OCI-LY1 (cell line): ENCODE measurements around the gene FTSJ3.

Experiments used
- H2AFZ ChIP-seq: fragments of 200-600 bp; sonication (generic), shearing (Covaris generic); 2 replicates; pipeline ENCODE4 v1.6.0; 2014; ENCODE audit warnings: antibody characterized with exemption, mild to moderate bottlenecking, low read length
- H3F3A ChIP-seq: fragments of 200-600 bp; sonication (generic), shearing (Covaris generic); 2 replicates; pipeline ENCODE4 v1.6.0; 2014; ENCODE audit warnings: mild to moderate bottlenecking, antibody characterized with exemption, low read length, moderate library complexity; ENCODE audit not compliant: insufficient read depth
- H3K27ac ChIP-seq: fragments of 200-600 bp; sonication (generic); 2 replicates; pipeline ENCODE4 v1.5.1; 2014; ENCODE audit warnings: low read length, mixed run types, mild to moderate bottlenecking, low read depth; ENCODE audit not compliant: poor library complexity, severe bottlenecking
- H3K27me3 ChIP-seq: fragments of 200-600 bp; sonication (generic); 2 replicates; pipeline ENCODE4 v1.6.0; 2014; ENCODE audit warnings: antibody characterized with exemption, mild to moderate bottlenecking, low read length, moderate library complexity; ENCODE audit not compliant: insufficient read depth
- H3K36me3 ChIP-seq: fragments of 200-600 bp; sonication (generic); 2 replicates; pipeline ENCODE4 v1.6.1; 2014; ENCODE audit warnings: mild to moderate bottlenecking, antibody characterized with exemption, low read length, moderate library complexity, mixed read lengths; ENCODE audit not compliant: insufficient read depth
- H3K4me1 ChIP-seq: fragments of 200-600 bp; sonication (generic); 2 replicates; pipeline ENCODE4 v1.5.1; 2014; ENCODE audit warnings: mild to moderate bottlenecking, low read length, moderate library complexity; ENCODE audit not compliant: insufficient read depth, severe bottlenecking
- H3K4me2 ChIP-seq: fragments of 200-600 bp; sonication (generic), shearing (Covaris generic); 2 replicates; pipeline ENCODE4 v1.6.1; 2014; ENCODE audit warnings: low read length
- H3K4me3 ChIP-seq: fragments of 200-600 bp; sonication (generic); 2 replicates; pipeline ENCODE4 v1.5.1; 2014; ENCODE audit warnings: low read length, low read depth, mild to moderate bottlenecking, mixed read lengths; ENCODE audit not compliant: poor library complexity, severe bottlenecking
- H3K79me2 ChIP-seq: fragments of 200-600 bp; shearing (Covaris generic); 2 replicates; pipeline ENCODE4 v1.6.1; 2016; ENCODE audit warnings: mixed run types, low read length, mixed read lengths; ENCODE audit not compliant: insufficient read depth
- H3K9ac ChIP-seq: fragments of 200-600 bp; sonication (generic), shearing (Covaris generic); 2 replicates; pipeline ENCODE4 v1.6.1; 2014; ENCODE audit warnings: mild to moderate bottlenecking, low read length, mixed read lengths
- H3K9me2 ChIP-seq: fragments of 200-600 bp; sonication (generic), shearing (Covaris generic); 2 replicates; pipeline ENCODE4 v1.6.1; 2014; ENCODE audit warnings: low read depth, mild to moderate bottlenecking, low read length, mixed read lengths
- H3K9me3 ChIP-seq: fragments of 200-600 bp; shearing (Covaris generic); 2 replicates; pipeline ENCODE4 v1.6.1; 2014; ENCODE audit warnings: low read length, mixed read lengths
- H4K20me1 ChIP-seq: fragments of 200-600 bp; sonication (generic), shearing (Covaris generic); 2 replicates; pipeline ENCODE4 v1.6.0; 2016; ENCODE audit warnings: mild to moderate bottlenecking, low read length; ENCODE audit not compliant: insufficient read depth
- CTCF ChIP-seq: fragments of 200-600 bp; sonication (generic), shearing (Covaris generic); IDR thresholded peaks from 2 replicates; pipeline ENCODE4 v1.5.1; 2017; ENCODE audit warnings: mild to moderate bottlenecking, antibody characterized with exemption, low read length, moderate library complexity, mixed read lengths
- EZH2 ChIP-seq: fragments of 200-600 bp; sonication (generic), shearing (Covaris generic); IDR thresholded peaks from 2 replicates; pipeline ENCODE4 v1.8.0; 2017; ENCODE audit warnings: borderline replicate concordance, mixed run types, mild to moderate bottlenecking, antibody characterized with exemption, low read length, moderate library complexity, mixed read lengths

The FTSJ3 gene

GRCh38 chr17:63830904-63831491, 3.5 kb upstream of the FTSJ3 start:
- Histone ChIP-seq H3K4me1 (peaks cover 18% of the 10 kb centered on the region), H3K36me3 (peaks cover 73% of the 10 kb centered on the region), H3K4me3 (no peak overlapping the region), H2AFZ (no peak overlapping the region), H3K9me2 (no peaks in the 10 kb centered on the region), H4K20me1 (no peaks in the 10 kb centered on the region), H3F3A (no peaks in the 10 kb centered on the region), H3K9ac (no peak overlapping the region), H3K27ac (no peak overlapping the region), H3K4me2 (no peak overlapping the region), H3K9me3 (no peaks in the 10 kb centered on the region), H3K27me3 (no peaks in the 10 kb centered on the region), H3K79me2 (peaks cover 21% of the 10 kb centered on the region)
- no peak for TF ChIP-seq CTCF
- no peak for TF ChIP-seq EZH2

DNA sequence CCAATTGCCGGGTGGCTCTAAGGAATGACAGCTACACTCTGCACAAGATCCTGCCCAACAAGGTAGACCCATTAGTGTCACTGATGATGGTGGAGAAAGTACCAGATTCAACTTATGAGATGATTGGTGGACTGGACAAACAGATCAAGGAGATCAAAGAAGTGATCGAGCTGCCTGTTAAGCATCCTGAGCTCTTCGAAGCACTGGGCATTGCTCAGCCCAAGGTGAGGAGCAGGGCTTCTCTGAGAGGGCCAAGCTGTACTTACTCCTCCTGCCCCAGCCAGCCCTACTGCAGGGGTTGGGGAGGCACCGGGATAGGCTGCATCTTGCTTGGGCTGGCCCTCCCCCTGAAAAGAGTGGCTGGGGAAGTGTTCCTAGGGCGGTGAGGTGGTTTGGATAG, 2.8 kb upstream of the FTSJ3 start:
- no peak overlapping the region for H3K4me3 ChIP-seq
- H3K27me3 ChIP-seq: no peaks in the 10 kb centered on the region
- peaks cover 73% of the 10 kb centered on the region for H3K36me3 ChIP-seq
- H3K79me2 ChIP-seq: peaks cover 23% of the 10 kb centered on the region
- H2AFZ ChIP-seq: no peak overlapping the region
- no peaks in the 10 kb centered on the region for H3F3A ChIP-seq
- H3K27ac ChIP-seq: no peak overlapping the region
- H4K20me1 ChIP-seq: no peaks in the 10 kb centered on the region
- no peaks in the 10 kb centered on the region for H3K9me2 ChIP-seq
- H3K4me1 ChIP-seq: peaks cover 24% of the 10 kb centered on the region
- no peak for TF ChIP-seq CTCF
- TF ChIP-seq EZH2: no peak
- H3K9ac ChIP-seq: no peak overlapping the region
- H3K4me2 ChIP-seq: no peak overlapping the region
- H3K9me3 ChIP-seq: no peaks in the 10 kb centered on the region

- H3K27ac ChIP-seq: no peak overlapping the region
Measured at GRCh38 chr17:63828936-63829335, 1.5 kb upstream of the FTSJ3 start.

More at GRCh38 chr17:63828936-63829335, 1.5 kb upstream of the FTSJ3 start:
- TF ChIP-seq EZH2: no peak
- TF ChIP-seq CTCF: no peak
- peaks cover 75% of the 10 kb centered on the region for H3K36me3 ChIP-seq
- H3K9me2 ChIP-seq: no peaks in the 10 kb centered on the region
- peak overlapping the region; percentile 96 for H3K9ac ChIP-seq
- no peaks in the 10 kb centered on the region for H3F3A ChIP-seq
- H3K27me3 ChIP-seq: no peaks in the 10 kb centered on the region
- peaks cover 23% of the 10 kb centered on the region for H3K79me2 ChIP-seq
- peak overlapping the region; percentile 91 for H3K4me3 ChIP-seq
- H3K4me1 ChIP-seq: peaks cover 24% of the 10 kb centered on the region
- no peak overlapping the region for H2AFZ ChIP-seq
- H3K9me3 ChIP-seq: no peaks in the 10 kb centered on the region
- H4K20me1 ChIP-seq: no peaks in the 10 kb centered on the region
- peak overlapping the region; percentile 94 for H3K4me2 ChIP-seq
